K562 (cell line): ENCODE results near the gene ZFP64. TPM values are rescaled to one million over a fixed set of nuclear protein-coding genes. Genes with fewer than 3 reads are reported as not detected.

ENCODE experiments used
- ATAC-seq: fragments of 200-7000 bp; cut with Tn5 transposase; 3 replicates; pipeline ENCODE4 v1.9.1; 2020; ENCODE audit warnings: moderate library complexity
- BruUV-seq: library from RNA; stranded (reverse); fragments of 400-500 nt; replicated peaks from 2 replicates; lab custom pipeline; 2021; lab: Mats Ljungman, UMichigan
- CTCF ChIA-PET: fragments of 300-600 bp; formaldehyde crosslinking; extraction: SDS; loops from one replicate; lab custom pipeline; 2021; ENCODE audit warnings: low intra/inter-chr PET ratio; lab: Yijun Ruan, JAX
- POLR2A ChIA-PET: fragments of 300-600, 350-650 bp; sonication (Branson Sonifier 250); formaldehyde crosslinking; extraction: SDS; loops from one replicate; lab custom pipeline; 2021; ENCODE audit warnings: antibody characterized with exemption, inconsistent platforms; lab: Yijun Ruan, JAX
- DNase-seq, 4 experiments: peaks; one replicate each; pipeline versions ENCODE4 v3.0.0 to v3.0.0-alpha.2; 2011 to 2018; ENCODE audit warnings: low spot score in 3 of 4, mixed read lengths in 3 of 4; ENCODE audit errors: extremely low read depth in 1 of 4
- FAIRE-seq: peaks from 2 replicates; lab custom pipeline; 2011; peaks lifted over from hg19 to GRCh38; lab: Jason Lieb, UNC
- H2AFZ ChIP-seq: 2 replicates; pipeline ENCODE4 v1.6.0; 2011; ENCODE audit warnings: low read depth, low read length, control low read depth, inconsistent platforms
- H3K27ac ChIP-seq: fragments of 200-600 bp; 3 replicates; pipeline ENCODE4 v1.8.0; 2011; ENCODE audit warnings: low read depth, mild to moderate bottlenecking, control low read depth, inconsistent platforms, low read length, moderate library complexity, mixed read lengths; ENCODE audit errors: extremely low read depth
- H3K27me3 ChIP-seq, 2 experiments: fragments of 300-600 bp in 1 of 2; 2 replicates in 1 of 2; 3 replicates in 1 of 2; pipeline versions ENCODE4 v1.6.0 to v1.8.0; 2011; ENCODE audit warnings: inconsistent platforms in 2 of 2, low read length in 2 of 2, mild to moderate bottlenecking in 1 of 2, mixed read lengths in 1 of 2, moderate library complexity in 1 of 2; ENCODE audit not compliant: control insufficient read depth in 2 of 2, insufficient read depth in 2 of 2
- H3K36me3 ChIP-seq: fragments of 300-600 bp; 3 replicates; pipeline ENCODE4 v1.8.0; 2011; ENCODE audit warnings: mild to moderate bottlenecking, low read length, inconsistent platforms; ENCODE audit not compliant: control insufficient read depth, insufficient read depth
- H3K4me1 ChIP-seq, 2 experiments: fragments of 200-600 bp in 1 of 2; replicated peaks in 1 of 2; 2 replicates in 1 of 2; 3 replicates in 1 of 2; pipeline versions ENCODE4 v1.5.1 to v1.8.0; 2011; ENCODE audit warnings: inconsistent platforms in 2 of 2, low read length in 2 of 2, mild to moderate bottlenecking in 1 of 2, mixed read lengths in 1 of 2, moderate library complexity in 1 of 2; ENCODE audit not compliant: control insufficient read depth in 2 of 2, insufficient read depth in 2 of 2
- H3K4me2 ChIP-seq: 2 replicates; pipeline ENCODE4 v1.6.1; 2011; ENCODE audit warnings: low read length, control low read depth, inconsistent platforms, mixed read lengths; ENCODE audit not compliant: insufficient read depth
- H3K4me3 ChIP-seq: fragments of 200-600 bp; sonication (generic), shearing (Covaris generic); 2 replicates; pipeline ENCODE4 v1.5.1; 2016; ENCODE audit warnings: control low read depth, inconsistent platforms
- H3K79me2 ChIP-seq: fragments of 200-600 bp; 3 replicates; pipeline ENCODE4 v1.8.0; 2011; ENCODE audit warnings: low read length, inconsistent platforms; ENCODE audit not compliant: control insufficient read depth, insufficient read depth
- H3K9ac ChIP-seq, 2 experiments: 2 replicates each; pipeline versions ENCODE4 v1.6.0 to v1.6.1; 2011; ENCODE audit warnings: low read depth in 2 of 2, low read length in 2 of 2, control low read depth in 1 of 2, inconsistent platforms in 1 of 2, mild to moderate bottlenecking in 1 of 2, mixed read lengths in 1 of 2; ENCODE audit not compliant: insufficient read depth in 1 of 2
- H3K9me1 ChIP-seq: one replicate; pipeline ENCODE4 v1.6.0; 2011; ENCODE audit warnings: inconsistent platforms, mild to moderate bottlenecking, low read length, moderate library complexity; ENCODE audit not compliant: control insufficient read depth, insufficient read depth
- H3K9me3 ChIP-seq: replicated peaks from 2 replicates; pipeline ENCODE4 v1.5.1; 2011; ENCODE audit warnings: low read depth, low read length, inconsistent platforms; ENCODE audit not compliant: control insufficient read depth, insufficient read depth
- H4K20me1 ChIP-seq: replicated peaks from 2 replicates; pipeline ENCODE4 v1.6.1; 2011; ENCODE audit warnings: low read length, inconsistent platforms, mixed read lengths; ENCODE audit not compliant: control insufficient read depth, insufficient read depth
- CBX8 ChIP-seq: fragments of 200-600 bp; sonication (generic); IDR thresholded peaks from 2 replicates; pipeline ENCODE4 v1.6.1; 2012; ENCODE audit warnings: borderline replicate concordance, mixed run types, low read depth, mild to moderate bottlenecking, moderate library complexity, mixed read lengths, low read length, control low read depth, inconsistent platforms; ENCODE audit not compliant: poor library complexity, severe bottlenecking; ENCODE audit errors: extremely low read depth
- FOXJ2 ChIP-seq: fragments of 200-800 bp; sonication (Bioruptor generic); IDR thresholded peaks from 2 replicates; pipeline ENCODE4 v1.6.1; 2016; ENCODE audit warnings: missing genetic modification characterization, missing compliant biosample characterization
- HEY1 ChIP-seq: fragments of 250-450 bp; sonication (Bioruptor Pico); IDR thresholded peaks from 2 replicates; pipeline ENCODE4 v1.5.0; 2020; ENCODE audit warnings: mild to moderate bottlenecking, moderate library complexity, borderline replicate concordance
- KLF1 ChIP-seq: fragments of 450-650 bp; IDR thresholded peaks from 2 replicates; pipeline ENCODE4 v1.6.1; 2016; ENCODE audit warnings: missing genetic modification characterization, missing compliant biosample characterization
- MCM7 ChIP-seq, 2 experiments: fragments of 450-650 bp; IDR thresholded peaks; 2 replicates each; pipeline ENCODE4 v1.6.1; 2016 to 2018
- RBM14 ChIP-seq: fragments of 200-400 bp; formaldehyde crosslinking; IDR thresholded peaks from 2 replicates; pipeline ENCODE4 v1.6.1; 2018; ENCODE audit warnings: low read depth, mild to moderate bottlenecking, low read length, moderate library complexity, borderline replicate concordance; ENCODE audit not compliant: insufficient read depth
- SP1 ChIP-seq: sonication (generic); formaldehyde crosslinking; IDR thresholded peaks from 2 replicates; pipeline ENCODE4 v1.8.1; 2022; ENCODE audit warnings: mild to moderate bottlenecking, missing genetic modification reagents
- ZNF444 ChIP-seq: fragments of 250-450 bp; sonication (Bioruptor Pico); IDR thresholded peaks from 2 replicates; pipeline ENCODE4 v1.4.0; 2020; ENCODE audit warnings: mild to moderate bottlenecking, moderate library complexity
- WGBS: fragments of 100-300 bp; shearing (Covaris generic); methylation state at CpG from one replicate; pipeline ENCODE4 v1.1.6; 2016; ENCODE audit warnings: low coverage, mixed read lengths; ENCODE audit not compliant: insufficient coverage; ENCODE audit errors: missing lambda C conversion rate; 5-methylcytosine and 5-hydroxymethylcytosine counted together
- in situ Hi-C: fragments of 300-500 bp; cut with MboI; formaldehyde crosslinking; loops from 4 replicates; pipeline ENCODE4 v1.15.0; 2018; ENCODE audit warnings: inconsistent platforms, mixed read lengths
- intact Hi-C: fragments of 100-400 bp; cut with micrococcal nuclease; formaldehyde crosslinking; loops from 2 replicates; pipeline ENCODE4 v1.14.2; 2022
- polyA plus RNA-seq, 8 experiments: library from polyadenylated mRNA; depleted of rRNA in 4 of 8; stranded (reverse) in 5 of 8; unstranded in 3 of 8; fragments of >200 nt; fragmentation: Nextera tagmentation in 2 of 8; fragmentation: Illumina TruSeq in 1 of 8; extraction: Ambion mirVana in 2 of 8; extraction: Trizol in 1 of 8; gene quantifications; 2 replicates each; pipeline versions ENCODE4 v1.2.1 to v1.2.3, GENCODE V29; 2011 to 2014; ENCODE audit warnings: inconsistent platforms in 1 of 8, missing spikeins in 1 of 8
- total RNA-seq, 7 experiments: library from RNA; depleted of rRNA in 6 of 7; stranded (reverse); fragments of >200 nt in 6 of 7; fragmentation: Illumina TruSeq in 2 of 7; extraction: Trizol in 2 of 7; gene quantifications; 2 replicates each; pipeline versions ENCODE4 v1.2.1 to v1.2.3, GENCODE V29; 2011 to 2021; ENCODE audit warnings: low replicate concordance in 1 of 7
- TF ChIP-seq, protein P1 (sequence below): fragments of 250-450 bp; sonication (Bioruptor Pico); IDR thresholded peaks from 2 replicates; pipeline ENCODE4 v1.5.0; 2020; ENCODE audit warnings: mild to moderate bottlenecking, borderline replicate concordance
- TF ChIP-seq, protein P2 (sequence below): fragments of 250-450 bp; sonication (Bioruptor Pico); IDR thresholded peaks from 2 replicates; pipeline ENCODE4 v1.5.1; 2021; ENCODE audit warnings: mild to moderate bottlenecking
- TF ChIP-seq, protein P3 (sequence below), 2 experiments: fragments of 450-650 bp in 1 of 2; sonication (generic) in 1 of 2; formaldehyde crosslinking in 1 of 2; IDR thresholded peaks in 1 of 2; conservative IDR thresholded peaks in 1 of 2; 2 replicates each; pipeline versions ENCODE4 v1.6.1 to v1.8.1; 2016 to 2023; ENCODE audit warnings: mild to moderate bottlenecking in 2 of 2, moderate library complexity in 2 of 2, inconsistent platforms in 1 of 2, missing genetic modification reagents in 1 of 2

ZFP64 gene
- total and polyA plus RNA-seq, 9 of the 15 experiments (the other 6 are each of a cell fraction or from before 2014, with no cell fraction given), result 1.4 to 13.4 (median 7.0) TPM

GRCh38 chr20:52139986-52140385 is 51.6 kb downstream of the ZFP64 start:
- no peaks in the 10 kb centered on the region for H3K4me1 ChIP-seq
- H3K9me1 ChIP-seq, result no peaks in the 10 kb centered on the region
- POLR2A ChIA-PET, result interaction anchor here (1.4 kb wide), 1 partner anchor 10 kb away, joined by 3 read pairs; no protein-coding TSS in a partner anchor
- no peak overlapping the region for H3K4me2 ChIP-seq
- 11% methylated on average over 5 of the region's 5 CpGs for WGBS
- TF ChIP-seq ZNF444 (CRISPR knock-in tag) (no peak), CBX8 (no peak), RBM14 (no peak), KLF1 (tag) (no peak), SP1 (CRISPR knock-in tag) (no peak), FOXJ2 (no peak), MCM7 (IDR thresholded peaks at IDR 0.05) (no peak), HEY1 (CRISPR knock-in tag) (no peak)
- TF ChIP-seq, protein P1, sequence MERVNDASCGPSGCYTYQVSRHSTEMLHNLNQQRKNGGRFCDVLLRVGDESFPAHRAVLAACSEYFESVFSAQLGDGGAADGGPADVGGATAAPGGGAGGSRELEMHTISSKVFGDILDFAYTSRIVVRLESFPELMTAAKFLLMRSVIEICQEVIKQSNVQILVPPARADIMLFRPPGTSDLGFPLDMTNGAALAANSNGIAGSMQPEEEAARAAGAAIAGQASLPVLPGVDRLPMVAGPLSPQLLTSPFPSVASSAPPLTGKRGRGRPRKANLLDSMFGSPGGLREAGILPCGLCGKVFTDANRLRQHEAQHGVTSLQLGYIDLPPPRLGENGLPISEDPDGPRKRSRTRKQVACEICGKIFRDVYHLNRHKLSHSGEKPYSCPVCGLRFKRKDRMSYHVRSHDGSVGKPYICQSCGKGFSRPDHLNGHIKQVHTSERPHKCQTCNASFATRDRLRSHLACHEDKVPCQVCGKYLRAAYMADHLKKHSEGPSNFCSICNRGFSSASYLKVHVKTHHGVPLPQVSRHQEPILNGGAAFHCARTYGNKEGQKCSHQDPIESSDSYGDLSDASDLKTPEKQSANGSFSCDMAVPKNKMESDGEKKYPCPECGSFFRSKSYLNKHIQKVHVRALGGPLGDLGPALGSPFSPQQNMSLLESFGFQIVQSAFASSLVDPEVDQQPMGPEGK (CRISPR knock-in tag), result no peak
- TF ChIP-seq, protein P2, sequence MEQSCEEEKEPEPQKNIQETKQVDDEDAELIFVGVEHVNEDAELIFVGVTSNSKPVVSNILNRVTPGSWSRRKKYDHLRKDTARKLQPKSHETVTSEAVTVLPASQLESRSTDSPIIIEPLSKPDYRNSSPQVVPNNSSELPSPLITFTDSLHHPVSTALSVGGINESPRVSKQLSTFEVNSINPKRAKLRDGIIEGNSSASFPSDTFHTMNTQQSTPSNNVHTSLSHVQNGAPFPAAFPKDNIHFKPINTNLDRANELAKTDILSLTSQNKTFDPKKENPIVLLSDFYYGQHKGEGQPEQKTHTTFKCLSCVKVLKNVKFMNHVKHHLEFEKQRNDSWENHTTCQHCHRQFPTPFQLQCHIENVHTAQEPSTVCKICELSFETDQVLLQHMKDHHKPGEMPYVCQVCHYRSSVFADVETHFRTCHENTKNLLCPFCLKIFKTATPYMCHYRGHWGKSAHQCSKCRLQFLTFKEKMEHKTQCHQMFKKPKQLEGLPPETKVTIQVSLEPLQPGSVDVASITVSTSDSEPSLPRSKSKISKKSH (CRISPR knock-in tag), result no peak
- TF ChIP-seq, protein P3, sequence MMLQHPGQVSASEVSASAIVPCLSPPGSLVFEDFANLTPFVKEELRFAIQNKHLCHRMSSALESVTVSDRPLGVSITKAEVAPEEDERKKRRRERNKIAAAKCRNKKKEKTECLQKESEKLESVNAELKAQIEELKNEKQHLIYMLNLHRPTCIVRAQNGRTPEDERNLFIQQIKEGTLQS (IDR thresholded peaks at IDR 0.05), result no peak
- TF ChIP-seq, protein P3 (CRISPR knock-in tag; conservative IDR thresholded peaks at IDR 0.05), result no peak
- H3K9me3 ChIP-seq, result no peaks in the 10 kb centered on the region
- no peak overlapping the region for H3K9ac ChIP-seq
- no peak overlapping the region for H2AFZ ChIP-seq
- DNase-seq (no peak), FAIRE-seq (no peak), ATAC-seq (no peak)
- in situ Hi-C loops (no loop called here), intact Hi-C loops (no loop called here)
- H4K20me1 ChIP-seq, result no peaks in the 10 kb centered on the region
- CTCF ChIA-PET, result no interaction called here
- H3K79me2 ChIP-seq, result no peaks in the 10 kb centered on the region
- H3K27ac ChIP-seq, result no peak overlapping the region
- H3K36me3 ChIP-seq, result no peaks in the 10 kb centered on the region
- no TSS peak for BruUV-seq
- H3K4me3 ChIP-seq, result no peak overlapping the region
- no peaks in the 10 kb centered on the region; a peak in 1 of 5 replicates for H3K27me3 ChIP-seq
